Measurements from ENCODE around the gene PALMD.

Gene PALMD

GRCh38 chr1:99704356-99704816, 58.5 kb downstream of the PALMD start:
- DNase-seq: no peak

- DNase-seq: no peak
Measured at GRCh38 chr1:99705385-99705784, 59.5 kb downstream of the PALMD start.

GRCh38 chr1:99707535-99708142, 61.7 kb downstream of the PALMD start:
- DNase-seq: peak; percentile 90

GRCh38 chr1:99710994-99711393, 65.1 kb downstream of the PALMD start:
- DNase-seq: no peak

GRCh38 chr1:99713006-99713405, 67.1 kb downstream of the PALMD start:
- no peak for DNase-seq

GRCh38 chr1:99717005-99717404, 71.1 kb downstream of the PALMD start:
- no peak for DNase-seq

- DNase-seq: no peak
Measured at GRCh38 chr1:99723251-99723650, 77.3 kb downstream of the PALMD start.

GRCh38 chr1:99725996-99726395, 80.1 kb downstream of the PALMD start:
- DNase-seq: no peak

- no peak for DNase-seq
Measured at GRCh38 chr1:99726407-99726806, 80.5 kb downstream of the PALMD start.

GRCh38 chr1:99726818-99727217, 80.9 kb downstream of the PALMD start:
- DNase-seq: no peak

- no peak for DNase-seq
Measured at GRCh38 chr1:99727575-99728185, 81.8 kb downstream of the PALMD start.

GRCh38 chr1:99728494-99729235, 82.8 kb downstream of the PALMD start:
- DNase-seq: peak; percentile 18

- no peak for DNase-seq
Measured at GRCh38 chr1:99731384-99731783, 85.5 kb downstream of the PALMD start.

GRCh38 chr1:99735852-99736251, 89.9 kb downstream of the PALMD start:
- DNase-seq: no peak

- DNase-seq: peak; percentile 35
Measured at GRCh38 chr1:99737016-99737415, 91.1 kb downstream of the PALMD start.

GRCh38 chr1:99738858-99739465, 93.0 kb downstream of the PALMD start:
- DNase-seq: no peak

GRCh38 chr1:99740141-99740540, 94.2 kb downstream of the PALMD start:
- DNase-seq: no peak
